ENCODE data around the gene NAGS.
"Not testable (repeated sequence)": the region's sequence is repeated elsewhere in the genome, so short reads cannot be mapped to it uniquely, and the experiment has no call there.

The NAGS gene

GRCh38 chr17:44014437-44015172 lies 10.2 kb downstream of the NAGS start, which contains the start of gene TMEM101:
TSS of gene TMEM101 (minus strand) at chr17:44014963. CDS start at chr17:44014952, 11 bp downstream.
- no peak for TF ChIP-seq CTCF (IDR thresholded peaks at IDR 0.05; ENCODE audit: low read depth, low read length, missing control alignments)
- peak within 1 kb of the TSS; percentile 99 for H3K4me3 ChIP-seq (replicated peaks; ENCODE audit: low read depth, low read length)
- peak; percentile 84 for DNase-seq (ENCODE audit: extremely low read depth, low read depth)

- not testable (repeated sequence) for H3K4me3 ChIP-seq (replicated peaks; ENCODE audit: low read depth, low read length); DNase-seq (ENCODE audit: extremely low read depth, low read depth)
Measured at GRCh38 chr17:44021227-44021626, 16.8 kb downstream of the NAGS start.

- H3K4me3 ChIP-seq (replicated peaks; ENCODE audit: low read depth, low read length): no peak overlapping the region
- TF ChIP-seq CTCF (IDR thresholded peaks at IDR 0.05; ENCODE audit: low read depth, low read length, missing control alignments): no peak
- DNase-seq (ENCODE audit: extremely low read depth, low read depth): no peak
Measured at GRCh38 chr17:44022246-44022645, 17.8 kb downstream of the NAGS start.

GRCh38 chr17:44023545-44024270 lies 19.3 kb downstream of the NAGS start:
- DNase-seq (ENCODE audit: extremely low read depth, low read depth): no peak
- TF ChIP-seq CTCF (IDR thresholded peaks at IDR 0.05; ENCODE audit: low read depth, low read length, missing control alignments): no peak
- no peak overlapping the region for H3K4me3 ChIP-seq (replicated peaks; ENCODE audit: low read depth, low read length)

- TF ChIP-seq CTCF (IDR thresholded peaks at IDR 0.05; ENCODE audit: low read depth, low read length, missing control alignments): no peak
- DNase-seq (ENCODE audit: extremely low read depth, low read depth): no peak
- H3K4me3 ChIP-seq (replicated peaks; ENCODE audit: low read depth, low read length): no peak overlapping the region
Measured at GRCh38 chr17:44024271-44024663, 19.8 kb downstream of the NAGS start.

- TF ChIP-seq CTCF (IDR thresholded peaks at IDR 0.05; ENCODE audit: low read depth, low read length, missing control alignments): no peak
- DNase-seq (ENCODE audit: extremely low read depth, low read depth): no peak
- H3K4me3 ChIP-seq (replicated peaks; ENCODE audit: low read depth, low read length): no peak overlapping the region
Measured at GRCh38 chr17:44024853-44025252, 20.4 kb downstream of the NAGS start.

GRCh38 chr17:44029736-44030135 lies 25.3 kb downstream of the NAGS start:
- DNase-seq (ENCODE audit: extremely low read depth, low read depth): no peak
- no peak for TF ChIP-seq CTCF (IDR thresholded peaks at IDR 0.05; ENCODE audit: low read depth, low read length, missing control alignments)
- no peak overlapping the region for H3K4me3 ChIP-seq (replicated peaks; ENCODE audit: low read depth, low read length)
